GM23338 (cell line): ENCODE data around the gene STPG1. TPM values are rescaled to one million over a fixed set of nuclear protein-coding genes. Genes with fewer than 3 reads are reported as not detected.
A peak's percentile ranks its signal among the peaks of the same experiment; 100 is the strongest.

Experiments used
- ATAC-seq: fragments of 200-7000 bp; cut with Tn5 transposase; 3 replicates; pipeline ENCODE4 v1.9.1; 2020
- DNase-seq: peaks from one replicate; pipeline ENCODE4 v3.0.0-alpha.2; 2015; ENCODE audit warnings: low spot score
- H2AFZ ChIP-seq: fragments of 200-600 bp; sonication (generic); 2 replicates; pipeline ENCODE4 v1.8.0; 2016; ENCODE audit warnings: antibody characterized with exemption, mild to moderate bottlenecking, moderate library complexity
- H3F3A ChIP-seq: fragments of 200-600 bp; sonication (generic); replicated peaks from 2 replicates; pipeline ENCODE4 v1.8.0; 2017; ENCODE audit warnings: antibody characterized with exemption, mixed run types, low read depth
- H3K27ac ChIP-seq: fragments of 200-600 bp; sonication (generic); 2 replicates; pipeline ENCODE4 v1.6.1; 2016; ENCODE audit warnings: low read depth
- H3K27me3 ChIP-seq: fragments of 200-600 bp; sonication (generic); 2 replicates; pipeline ENCODE4 v1.8.0; 2016; ENCODE audit warnings: mild to moderate bottlenecking, mixed run types, moderate library complexity; ENCODE audit not compliant: insufficient read depth
- H3K36me3 ChIP-seq: fragments of 200-600 bp; sonication (generic); 2 replicates; pipeline ENCODE4 v1.8.0; 2016; ENCODE audit warnings: mild to moderate bottlenecking; ENCODE audit not compliant: insufficient read depth
- H3K4me1 ChIP-seq: fragments of 200-600 bp; sonication (generic); 2 replicates; pipeline ENCODE4 v1.8.0; 2016; ENCODE audit warnings: mild to moderate bottlenecking, moderate library complexity; ENCODE audit not compliant: insufficient read depth
- H3K4me2 ChIP-seq: fragments of 200-600 bp; sonication (generic); 2 replicates; pipeline ENCODE4 v1.7.1; 2017; ENCODE audit warnings: mixed run types
- H3K4me3 ChIP-seq: fragments of 200-600 bp; sonication (generic); 2 replicates; pipeline ENCODE4 v1.6.1; 2016; ENCODE audit warnings: mixed run types
- H3K79me2 ChIP-seq: fragments of 200-600 bp; sonication (generic); replicated peaks from 2 replicates; pipeline ENCODE4 v1.8.0; 2017; ENCODE audit warnings: mild to moderate bottlenecking; ENCODE audit not compliant: insufficient read depth
- H3K9me2 ChIP-seq: fragments of 200-600 bp; sonication (generic); 2 replicates; pipeline ENCODE4 v1.8.0; 2017; ENCODE audit not compliant: insufficient read depth
- H4K20me1 ChIP-seq: fragments of 200-600 bp; sonication (generic); replicated peaks from 2 replicates; pipeline ENCODE4 v1.8.0; 2017; ENCODE audit warnings: mild to moderate bottlenecking; ENCODE audit not compliant: insufficient read depth
- H3K27ac Mint-ChIP-seq: 2 replicates; pipeline ENCODE4 v1.8.0; 2020; ENCODE audit warnings: inconsistent platforms, mild to moderate bottlenecking, moderate library complexity, mixed read lengths
- H3K27me3 Mint-ChIP-seq: 3 replicates; pipeline ENCODE4 v1.8.0; 2022; ENCODE audit warnings: low read depth, mild to moderate bottlenecking, moderate library complexity, mixed read lengths, inconsistent platforms; ENCODE audit not compliant: insufficient read depth, poor library complexity
- H3K36me3 Mint-ChIP-seq: 3 replicates; pipeline ENCODE4 v1.8.0; 2021; ENCODE audit warnings: low read depth, mild to moderate bottlenecking, inconsistent platforms, moderate library complexity, mixed read lengths
- H3K4me1 Mint-ChIP-seq: 3 replicates; pipeline ENCODE4 v1.8.0; 2020; ENCODE audit warnings: mild to moderate bottlenecking, inconsistent platforms, mixed read lengths
- H3K4me3 Mint-ChIP-seq: 3 replicates; pipeline ENCODE4 v1.8.0; 2021; ENCODE audit warnings: moderate library complexity, mild to moderate bottlenecking, inconsistent platforms, mixed read lengths
- H3K9me3 Mint-ChIP-seq: 3 replicates; pipeline ENCODE4 v1.8.0; 2020; ENCODE audit warnings: moderate library complexity, mild to moderate bottlenecking, inconsistent platforms, mixed read lengths
- CREB1 ChIP-seq: fragments of 250-450 bp; sonication (Bioruptor Pico); IDR thresholded peaks from 2 replicates; pipeline ENCODE4 v1.5.0; 2020; ENCODE audit warnings: low read depth, mild to moderate bottlenecking, moderate library complexity
- CTCF ChIP-seq, 2 experiments: fragments of 200-600 bp in 1 of 2; sonication (generic) in 1 of 2; conservative IDR thresholded peaks; 2 replicates each; pipeline versions ENCODE4 v1.5.1 to v1.6.1; 2016 to 2017; ENCODE audit warnings: antibody characterized with exemption in 2 of 2, low read depth in 2 of 2, mild to moderate bottlenecking in 2 of 2, moderate library complexity in 1 of 2
- ETS1 ChIP-seq: IDR thresholded peaks from 2 replicates; pipeline ENCODE4 v1.6.1; 2016; ENCODE audit warnings: antibody characterized with exemption
- EZH2 ChIP-seq: fragments of 200-600 bp; sonication (generic); IDR thresholded peaks from one replicate; pipeline ENCODE4 v1.8.0; 2017; ENCODE audit warnings: antibody characterized with exemption, mild to moderate bottlenecking, low read depth; ENCODE audit not compliant: unreplicated experiment
- EZH2phosphoT487 ChIP-seq: fragments of 200-600 bp; sonication (generic); IDR thresholded peaks from one replicate; pipeline ENCODE4 v1.8.1; 2018; ENCODE audit warnings: antibody characterized with exemption; ENCODE audit not compliant: unreplicated experiment
- JUNB ChIP-seq: IDR thresholded peaks from one replicate; pipeline ENCODE4 v1.6.1; 2016; ENCODE audit warnings: antibody characterized with exemption; ENCODE audit not compliant: unreplicated experiment
- NANOG ChIP-seq: IDR thresholded peaks from 2 replicates; pipeline ENCODE4 v1.6.1; 2016; ENCODE audit warnings: antibody characterized with exemption, borderline replicate concordance
- POLR2AphosphoS5 ChIP-seq: IDR thresholded peaks from 2 replicates; pipeline ENCODE4 v1.6.1; 2016; ENCODE audit warnings: antibody characterized with exemption, low read depth
- REST ChIP-seq: IDR thresholded peaks from one replicate; pipeline ENCODE4 v1.6.1; 2018; ENCODE audit warnings: antibody characterized with exemption; ENCODE audit not compliant: unreplicated experiment
- STAT1 ChIP-seq: IDR thresholded peaks from one replicate; pipeline ENCODE4 v1.6.1; 2016; ENCODE audit warnings: antibody characterized with exemption; ENCODE audit not compliant: unreplicated experiment
- ZNF331 ChIP-seq: fragments of 250-450 bp; sonication (Bioruptor Pico); IDR thresholded peaks from 2 replicates; pipeline ENCODE4 v1.5.0; 2020; ENCODE audit warnings: low read depth, mild to moderate bottlenecking, moderate library complexity
- ZNF462 ChIP-seq: fragments of 250-450 bp; sonication (Bioruptor Pico); IDR thresholded peaks from 2 replicates; pipeline ENCODE4 v1.5.0; 2020; ENCODE audit warnings: mild to moderate bottlenecking, moderate library complexity
- polyA plus RNA-seq: library from polyadenylated mRNA; unstranded; fragments of >200 nt; fragmentation: Nextera tagmentation; extraction: Ambion mirVana; gene quantifications from 2 replicates; pipeline ENCODE4 v1.2.1, GENCODE V29; 2016
- total RNA-seq: library from RNA; depleted of rRNA; stranded (reverse); fragments of >200 nt; shearing (Covaris generic); gene quantifications from 2 replicates; pipeline ENCODE4 v1.2.3, GENCODE V29; 2014

STPG1 gene
- total and polyA plus RNA-seq, 2 experiments from 2014 or later: 8.2 to 11.4 TPM

- no peak for TF ChIP-seq ZNF462 (CRISPR knock-in tag)
- no peak for TF ChIP-seq JUNB
- TF ChIP-seq ZNF331 (CRISPR knock-in tag): no peak
- TF ChIP-seq REST: no peak
Observed at GRCh38 chr1:24315391-24315790, 98.2 kb downstream of the STPG1 start (continued).

GRCh38 chr1:24311741-24312140 is 101.8 kb downstream of the STPG1 start:
- no peak for DNase-seq
- H3K9me2 ChIP-seq: 0 out of 2 replicates have a peak, but pooled peaks cover 3% of the 10 kb centered on the region
- H3K4me3 ChIP-seq: no peak overlapping the region
- Mint-ChIP-seq H3K4me1 (peaks cover 49% of the 10 kb centered on the region), H3K36me3 (no peaks in the 10 kb centered on the region), H3K4me3 (no peak overlapping the region), H3K27me3 (peaks cover 6% of the 10 kb centered on the region), H3K9me3 (no peaks in the 10 kb centered on the region), H3K27ac (peak overlapping the region; percentile 33; the same call in 1 of the 2 replicates)
- H3K27ac ChIP-seq: no peak overlapping the region
- H3F3A ChIP-seq: no peaks in the 10 kb centered on the region
- no peak overlapping the region for H3K4me2 ChIP-seq
- TF ChIP-seq NANOG: no peak
- no peak for TF ChIP-seq EZH2
- no peak for TF ChIP-seq JUNB
- TF ChIP-seq ETS1: no peak
- TF ChIP-seq CTCF (conservative IDR thresholded peaks at IDR 0.05; ENCODE audit: low read depth in 2 of 2): no peak
- no peak for TF ChIP-seq EZH2phosphoT487
- TF ChIP-seq STAT1: no peak
- no peak for TF ChIP-seq CREB1 (CRISPR knock-in tag)
- no peak for TF ChIP-seq POLR2AphosphoS5
- H3K79me2 ChIP-seq: no peaks in the 10 kb centered on the region
- peak; percentile 70 for ATAC-seq
- no peaks in the 10 kb centered on the region for H3K27me3 ChIP-seq
- H3K4me1 ChIP-seq: peaks cover 41% of the 10 kb centered on the region
- no peak overlapping the region for H2AFZ ChIP-seq
- no peaks in the 10 kb centered on the region for H4K20me1 ChIP-seq
- no peaks in the 10 kb centered on the region for H3K36me3 ChIP-seq
